ENCODE results near the gene TSHZ2. TPM values are rescaled to one million over a fixed set of nuclear protein-coding genes. Genes with fewer than 3 reads are reported as not detected.

The TSHZ2 gene
- total and polyA plus RNA-seq, 11 donors: 1.8 to 12.1 (median 3.7) TPM

- H3K4me1 ChIP-seq: peaks cover 0 to 14% (median 9%) of the 10 kb centered on the region in 12 donors
- intact Hi-C loops (cut with DNase I): no loop called here
These were observed 177.2 kb downstream of the TSHZ2 start for GRCh38 chr20:53149148-53149889.

DNA sequence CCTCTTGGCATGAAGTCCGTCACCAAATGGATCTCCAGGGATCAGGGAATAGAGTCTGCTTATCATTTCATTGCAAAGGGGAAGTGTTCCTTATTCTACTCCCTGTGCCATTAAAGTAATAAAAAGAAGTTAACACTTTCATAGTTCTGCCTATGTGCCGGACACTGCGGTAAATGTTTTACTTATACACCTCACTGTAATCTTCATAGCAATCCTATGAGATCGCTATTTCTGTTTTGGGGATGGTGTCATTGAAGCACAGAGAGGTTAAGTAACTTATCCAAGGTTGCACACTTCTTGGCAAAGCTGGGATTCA is 177.7 kb downstream of the TSHZ2 start:
- ATAC-seq: peak in 1 of 4 donors; percentile 18
- no peaks in the 10 kb centered on the region for H3K36me3 ChIP-seq
- H3K4me3 ChIP-seq: peak overlapping the region in 1 of 12 donors; percentile 25
- no peak overlapping the region for H3K27ac ChIP-seq
- DNase-seq: no peak
- TF ChIP-seq, protein P1, sequence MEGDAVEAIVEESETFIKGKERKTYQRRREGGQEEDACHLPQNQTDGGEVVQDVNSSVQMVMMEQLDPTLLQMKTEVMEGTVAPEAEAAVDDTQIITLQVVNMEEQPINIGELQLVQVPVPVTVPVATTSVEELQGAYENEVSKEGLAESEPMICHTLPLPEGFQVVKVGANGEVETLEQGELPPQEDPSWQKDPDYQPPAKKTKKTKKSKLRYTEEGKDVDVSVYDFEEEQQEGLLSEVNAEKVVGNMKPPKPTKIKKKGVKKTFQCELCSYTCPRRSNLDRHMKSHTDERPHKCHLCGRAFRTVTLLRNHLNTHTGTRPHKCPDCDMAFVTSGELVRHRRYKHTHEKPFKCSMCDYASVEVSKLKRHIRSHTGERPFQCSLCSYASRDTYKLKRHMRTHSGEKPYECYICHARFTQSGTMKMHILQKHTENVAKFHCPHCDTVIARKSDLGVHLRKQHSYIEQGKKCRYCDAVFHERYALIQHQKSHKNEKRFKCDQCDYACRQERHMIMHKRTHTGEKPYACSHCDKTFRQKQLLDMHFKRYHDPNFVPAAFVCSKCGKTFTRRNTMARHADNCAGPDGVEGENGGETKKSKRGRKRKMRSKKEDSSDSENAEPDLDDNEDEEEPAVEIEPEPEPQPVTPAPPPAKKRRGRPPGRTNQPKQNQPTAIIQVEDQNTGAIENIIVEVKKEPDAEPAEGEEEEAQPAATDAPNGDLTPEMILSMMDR (IDR thresholded peaks at IDR 0.05): no peak
- TF ChIP-seq POLR2A (IDR thresholded peaks at IDR 0.05): no peak
- H3K27me3 ChIP-seq: no peaks in the 10 kb centered on the region
- H3K9me3 ChIP-seq: no peaks in the 10 kb centered on the region
- 42 to 50% (median 49%) methylated on average over 4 of the region's 4 CpGs for whole genome bisulfite sequencing, 4 donors
- peaks cover 0 to 14% (median 9%) of the 10 kb centered on the region in 12 donors for H3K4me1 ChIP-seq
- intact Hi-C loops (cut with DNase I): loop anchor here in 2 of 10 donors (10.0 kb wide), 1 partner anchor 395 kb away; no protein-coding TSS in a partner anchor

More at GRCh38 chr20:53149148-53149889, 177.2 kb downstream of the TSHZ2 start:
- H3K36me3 ChIP-seq: no peaks in the 10 kb centered on the region
- no peaks in the 10 kb centered on the region for H3K27me3 ChIP-seq
- H3K4me3 ChIP-seq: peak overlapping the region in 2 of 12 donors; percentile 25
- TF ChIP-seq, protein P1 (IDR thresholded peaks at IDR 0.05): no peak
- TF ChIP-seq POLR2A (IDR thresholded peaks at IDR 0.05): no peak
- H3K27ac ChIP-seq: no peak overlapping the region
- DNase-seq: no peak
- peak in 1 of 4 donors; percentile 29 for ATAC-seq
- H3K9me3 ChIP-seq: no peaks in the 10 kb centered on the region
- 10 to 13% (median 12%) methylated on average over 7 of the region's 7 CpGs for WGBS, 4 donors

DNA sequence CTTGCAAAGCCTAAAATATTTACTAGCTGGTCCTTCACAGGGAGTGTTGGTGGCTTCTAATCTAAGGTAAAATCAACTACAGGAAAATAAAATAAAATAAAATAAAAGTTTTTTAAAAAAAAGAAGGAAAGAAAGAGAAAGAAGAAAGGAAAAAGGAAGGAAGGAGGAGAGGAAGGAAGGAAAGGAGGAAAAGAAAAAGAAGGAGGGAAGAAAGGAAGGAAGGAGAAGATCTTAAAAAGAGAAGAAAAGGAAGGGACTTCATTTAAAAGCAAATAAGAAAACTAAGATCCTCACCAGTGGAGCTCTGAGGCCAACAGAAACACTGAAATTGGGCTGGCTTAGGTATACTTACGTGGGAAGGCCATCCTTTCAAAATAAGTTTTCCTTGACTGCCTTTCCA is 178.4 kb downstream of the TSHZ2 start:
- WGBS, 4 donors: 81 to 94% (median 91%) methylated on average over 1 of the region's 1 CpG
- no peaks in the 10 kb centered on the region for H3K9me3 ChIP-seq
- H3K27ac ChIP-seq: no peak overlapping the region
- H3K4me1 ChIP-seq: peaks cover 0 to 14% (median 9%) of the 10 kb centered on the region in 12 donors
- H3K4me3 ChIP-seq: no peak overlapping the region
- no peaks in the 10 kb centered on the region for H3K36me3 ChIP-seq
- TF ChIP-seq, protein P1 (IDR thresholded peaks at IDR 0.05): no peak
- no peak for TF ChIP-seq POLR2A (IDR thresholded peaks at IDR 0.05)
- no peak for DNase-seq
- no peak for ATAC-seq
- intact Hi-C loops (cut with DNase I): loop anchor here in 2 of 10 donors (10.0 kb wide), 1 partner anchor 394 kb away; no protein-coding TSS in a partner anchor
- no peaks in the 10 kb centered on the region for H3K27me3 ChIP-seq

GRCh38 chr20:53152228-53152627 is 180.1 kb downstream of the TSHZ2 start:
- ATAC-seq: no peak
- no peaks in the 10 kb centered on the region for H3K36me3 ChIP-seq
- H3K4me3 ChIP-seq: no peak overlapping the region
- H3K4me1 ChIP-seq: peaks cover 0 to 14% (median 9%) of the 10 kb centered on the region in 12 donors
- TF ChIP-seq, protein P1 (IDR thresholded peaks at IDR 0.05): no peak
- no peak for TF ChIP-seq POLR2A (IDR thresholded peaks at IDR 0.05)
- no peaks in the 10 kb centered on the region for H3K27me3 ChIP-seq
- no peak for DNase-seq
- intact Hi-C loops (cut with DNase I): loop anchor here in 2 of 10 donors (10.0 kb wide), 1 partner anchor 393 kb away; no protein-coding TSS in a partner anchor
- no peak overlapping the region for H3K27ac ChIP-seq
- H3K9me3 ChIP-seq: no peaks in the 10 kb centered on the region

Measured in heart left ventricle (tissue), 16 donors.